Ovary (tissue), 3 donors: ENCODE data around the gene GAREM1.

ENCODE experiments used
- CTCF ChIP-seq, 3 donors: fragments of 450-650 bp in 2 of 3; fragments of 200-600 bp in 1 of 3; IDR thresholded peaks; one replicate each; pipeline versions ENCODE4 v1.5.1 to v1.8.0; 2016 to 2022; ENCODE audit warnings: antibody characterized with exemption in 3 of 3, mild to moderate bottlenecking in 1 of 3
- POLR2A ChIP-seq: fragments of 450-650 bp; IDR thresholded peaks from one replicate; pipeline ENCODE4 v1.6.1; 2017; ENCODE audit warnings: antibody characterized with exemption, mild to moderate bottlenecking, moderate library complexity
- donor health status: DM: no; HTN: no; CAD: no.

DNA sequence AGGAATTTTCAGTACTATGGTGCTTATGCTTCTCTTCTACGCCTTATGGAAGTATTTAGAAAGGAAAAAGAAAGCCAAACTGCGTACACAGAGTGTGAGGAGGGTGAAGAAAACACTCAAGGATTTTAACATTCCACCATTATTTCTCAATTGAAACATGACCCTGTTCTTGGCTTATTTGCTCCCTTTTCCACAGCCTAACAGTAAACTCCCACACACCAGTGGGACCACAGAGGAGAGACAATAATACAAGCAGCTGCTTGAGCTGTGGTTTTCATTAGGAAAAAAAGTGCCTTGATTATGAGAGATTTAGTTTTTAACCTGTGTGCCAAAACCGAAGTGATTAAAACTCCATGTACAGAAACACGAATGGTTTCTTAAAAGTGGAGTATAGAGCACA lies 146.5 kb downstream of the GAREM1 start:
- TF ChIP-seq POLR2A: no peak
- TF ChIP-seq CTCF (IDR thresholded peaks at IDR 0.05): no peak
